Astrocyte (in vitro differentiated cells and primary cell): ENCODE measurements around the gene RENBP.

Experiments used
- CTCF ChIP-seq: IDR thresholded peaks from 2 replicates; pipeline ENCODE4 v1.5.1; 2011; ENCODE audit warnings: low read depth, mild to moderate bottlenecking, inconsistent platforms, low read length, moderate library complexity; ENCODE audit not compliant: insufficient read depth
- EZH2 ChIP-seq: IDR thresholded peaks from 2 replicates; pipeline ENCODE4 v1.6.1; 2012; ENCODE audit warnings: mild to moderate bottlenecking, low read length, inconsistent platforms; ENCODE audit not compliant: insufficient read depth

DNA sequence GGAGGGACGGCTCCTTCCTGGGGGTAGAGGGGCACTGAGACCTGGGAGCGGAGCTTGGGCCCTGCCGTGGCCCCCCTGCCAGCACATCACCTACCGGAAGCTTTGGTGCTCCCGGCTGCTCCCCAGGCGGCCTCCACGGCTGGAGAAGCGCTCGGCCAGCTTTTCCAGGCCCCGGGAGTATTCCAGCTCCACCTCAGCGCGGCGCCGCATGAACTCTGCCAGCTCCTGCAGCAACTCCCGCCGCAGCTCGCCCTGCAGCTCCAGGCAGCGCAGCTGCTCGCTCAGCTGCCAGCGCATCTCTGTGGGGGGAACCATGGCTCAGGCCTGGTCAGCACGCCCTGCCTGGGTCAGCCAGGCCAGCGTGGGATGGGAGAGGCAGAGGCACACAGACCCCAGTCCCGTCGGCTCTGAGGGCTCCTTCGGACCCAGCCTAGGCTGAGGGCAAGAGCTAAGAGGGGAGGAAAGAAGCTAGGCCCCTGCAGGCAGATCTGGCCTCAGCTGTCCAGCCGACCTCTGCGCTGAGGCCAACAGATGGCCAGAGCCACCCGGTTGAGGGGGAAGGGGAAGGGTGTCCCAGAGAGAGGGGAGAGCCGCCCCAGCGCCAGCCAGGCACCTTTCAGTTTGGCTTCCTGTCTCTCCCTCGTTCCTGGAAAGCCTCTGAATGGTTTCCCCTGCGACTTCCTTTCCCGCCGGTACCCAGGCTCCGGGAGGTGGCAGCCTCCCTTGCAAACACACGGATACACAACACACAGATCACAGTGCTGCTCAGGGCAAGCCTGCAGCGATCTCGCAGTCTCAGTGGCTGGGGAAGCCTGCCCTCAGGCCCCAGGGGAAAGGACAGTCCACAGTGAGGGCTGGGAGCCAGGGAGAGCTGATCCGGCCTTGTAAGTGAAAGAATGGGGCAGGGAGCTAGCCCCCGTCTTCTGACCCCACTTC lies 22.7 kb downstream of the RENBP start:
- TF ChIP-seq CTCF = no peak
- no peak for TF ChIP-seq EZH2
